GM12878 (cell line): ENCODE results near the gene GPR34. TPM values are rescaled to one million over a fixed set of nuclear protein-coding genes. Genes with fewer than 3 reads are reported as not detected.

ENCODE experiments used
- ATAC-seq: fragments of 200-7000 bp; cut with Tn5 transposase; 3 replicates; pipeline ENCODE4 v1.9.1; 2020; ENCODE audit warnings: mild to moderate bottlenecking, moderate library complexity
- BruUV-seq: library from RNA; stranded (reverse); fragments of 400-500 nt; replicated peaks from 2 replicates; lab custom pipeline; 2021; lab: Mats Ljungman, UMichigan
- CTCF ChIA-PET: fragments of 300-600 bp; sonication (Branson Sonifier 250); formaldehyde crosslinking; extraction: SDS; loops from one replicate; lab custom pipeline; 2021; ENCODE audit warnings: inconsistent platforms; lab: Yijun Ruan, JAX
- POLR2A ChIA-PET: fragments of 350-600 bp; formaldehyde crosslinking; extraction: SDS; loops from one replicate; lab custom pipeline; 2021; ENCODE audit warnings: inconsistent platforms; lab: Charles Lee
- RAD21 ChIA-PET: fragments of 300-600 bp; sonication (Branson Sonifier 250); formaldehyde crosslinking; loops from one replicate; lab custom pipeline; 2023; ENCODE audit warnings: antibody characterized with exemption; ENCODE audit not compliant: unreplicated experiment; lab: Charles Lee
- SMC1A ChIA-PET: fragments of 300-600 bp; sonication (Branson Sonifier 250); formaldehyde crosslinking; loops from one replicate; lab custom pipeline; 2023; ENCODE audit not compliant: unreplicated experiment, uncharacterized antibody; lab: Charles Lee
- DNase-seq: peaks from one replicate; pipeline ENCODE4 v3.0.0-alpha.2; 2011; ENCODE audit warnings: low read depth, low spot score
- FAIRE-seq: peaks from 3 replicates; lab custom pipeline; 2011; peaks lifted over from hg19 to GRCh38; lab: Jason Lieb, UNC
- H2AFZ ChIP-seq: 2 replicates; pipeline ENCODE4 v1.6.0; 2011; ENCODE audit warnings: low read depth, low read length, control low read depth; ENCODE audit not compliant: control insufficient read depth
- H3K27ac ChIP-seq: 2 replicates; pipeline ENCODE4 v1.5.1; 2011; ENCODE audit warnings: control low read depth; ENCODE audit not compliant: control insufficient read depth, insufficient read depth
- H3K27me3 ChIP-seq, 2 experiments: replicated peaks in 1 of 2; 2 replicates each; pipeline versions ENCODE4 v1.6.0 to v1.6.1; 2011; ENCODE audit warnings: low read length in 1 of 2; ENCODE audit not compliant: control insufficient read depth in 2 of 2, insufficient read depth in 2 of 2
- H3K36me3 ChIP-seq, 2 experiments: 2 replicates each; pipeline ENCODE4 v1.5.1; 2011; ENCODE audit warnings: low read length in 1 of 2; ENCODE audit not compliant: control insufficient read depth in 2 of 2, insufficient read depth in 2 of 2
- H3K4me1 ChIP-seq: 2 replicates; pipeline ENCODE4 v1.6.1; 2011; ENCODE audit warnings: mild to moderate bottlenecking, low read length, moderate library complexity, mixed read lengths; ENCODE audit not compliant: control insufficient read depth, insufficient read depth
- H3K4me2 ChIP-seq: 2 replicates; pipeline ENCODE4 v1.6.0; 2011; ENCODE audit warnings: control low read depth; ENCODE audit not compliant: control insufficient read depth, insufficient read depth
- H3K4me3 ChIP-seq: fragments of 200-600 bp; sonication (generic); 2 replicates; pipeline ENCODE4 v1.5.1; 2016
- H3K79me2 ChIP-seq: 2 replicates; pipeline ENCODE4 v1.6.0; 2011; ENCODE audit warnings: low read length; ENCODE audit not compliant: control insufficient read depth, insufficient read depth
- H3K9ac ChIP-seq: 2 replicates; pipeline ENCODE4 v1.8.0; 2011; ENCODE audit warnings: low read length, control low read depth, mixed read lengths; ENCODE audit not compliant: control insufficient read depth, insufficient read depth
- H3K9me3 ChIP-seq: replicated peaks from 3 replicates; pipeline ENCODE4 v1.5.1; 2011; ENCODE audit warnings: mild to moderate bottlenecking, low read length; ENCODE audit not compliant: control insufficient read depth, insufficient read depth
- H4K20me1 ChIP-seq: 2 replicates; pipeline ENCODE4 v1.6.0; 2011; ENCODE audit not compliant: control insufficient read depth, insufficient read depth
- EP300 ChIP-seq, 2 experiments: fragments of 150-350 bp in 1 of 2; IDR thresholded peaks; 2 replicates each; pipeline ENCODE4 v1.6.1; 2011 to 2012; ENCODE audit warnings: low read depth in 2 of 2, low read length in 2 of 2, borderline replicate concordance in 1 of 2, improper control_type of control experiment in 1 of 2, inconsistent platforms in 1 of 2; ENCODE audit not compliant: control insufficient read depth in 1 of 2
- IKZF2 ChIP-seq, 2 experiments: fragments of 450-650 bp; IDR thresholded peaks; 2 replicates each; pipeline ENCODE4 v1.6.1; 2017; ENCODE audit warnings: mild to moderate bottlenecking in 2 of 2, moderate library complexity in 2 of 2
- MTA2 ChIP-seq: fragments of 450-650 bp; IDR thresholded peaks from 2 replicates; pipeline ENCODE4 v1.6.1; 2016; ENCODE audit warnings: low read depth, mild to moderate bottlenecking, moderate library complexity
- MTA3 ChIP-seq: IDR thresholded peaks from 2 replicates; pipeline ENCODE4 v1.6.1; 2012; ENCODE audit warnings: low read length, inconsistent platforms, borderline replicate concordance
- STAT1 ChIP-seq: fragments of 450-650 bp; conservative IDR thresholded peaks from 2 replicates; pipeline ENCODE4 v1.6.1; 2014; ENCODE audit warnings: antibody characterized with exemption, mild to moderate bottlenecking
- TAF1 ChIP-seq: IDR thresholded peaks from 2 replicates; pipeline ENCODE4 v1.6.1; 2011; ENCODE audit warnings: mild to moderate bottlenecking, low read depth, low read length, borderline replicate concordance
- ZNF24 ChIP-seq: fragments of 450-650 bp; IDR thresholded peaks from 2 replicates; pipeline ENCODE4 v1.6.1; 2017; ENCODE audit warnings: antibody characterized with exemption, mild to moderate bottlenecking
- WGBS: methylation state at CpG from one replicate; pipeline ENCODE4 v1.1.6; 2016; ENCODE audit warnings: low lambda C conversion rate; ENCODE audit not compliant: insufficient replicate concordance, insufficient coverage; ENCODE audit errors: missing lambda C conversion rate; 5-methylcytosine and 5-hydroxymethylcytosine counted together
- in situ Hi-C: fragments of 300-500 bp; cut with MboI; formaldehyde crosslinking; loops from 9 replicates; pipeline ENCODE4 v1.14.3; 2018; ENCODE audit warnings: mixed read lengths
- intact Hi-C: fragments of 100-400 bp; cut with micrococcal nuclease; formaldehyde crosslinking; loops from one replicate; pipeline ENCODE4 v1.14.2; 2022; ENCODE audit not compliant: unreplicated experiment
- polyA plus RNA-seq, 11 experiments: library from polyadenylated mRNA; depleted of rRNA in 4 of 11; unstranded in 6 of 11; stranded (reverse) in 5 of 11; fragments of >200 nt; fragmentation: Nextera tagmentation in 4 of 11; fragmentation: Illumina TruSeq in 1 of 11; extraction: Ambion mirVana in 4 of 11; extraction: Trizol in 1 of 11; gene quantifications; 1 replicate in 1 of 11; 2 replicates in 10 of 11; pipeline versions ENCODE4 v1.2.1 to v1.2.3, GENCODE V29; 2011 to 2016; ENCODE audit warnings: inconsistent platforms in 2 of 11, missing spikeins in 2 of 11, low read depth in 1 of 11
- total RNA-seq, 4 experiments: library from RNA; depleted of rRNA in 3 of 4; stranded (reverse); fragments of >200 nt in 3 of 4; fragmentation: Illumina TruSeq in 1 of 4; extraction: Trizol in 1 of 4; gene quantifications; 2 replicates each; pipeline versions ENCODE4 v1.2.1 to v1.2.3, GENCODE V29; 2013 to 2021

The GPR34 gene
- total and polyA plus RNA-seq, 10 of the 15 experiments (the other 5 are each of a cell fraction or from before 2014, with no cell fraction given): 0.12 to 0.84 (median 0.28) TPM; not detected in 1

- H3K4me3 ChIP-seq: no peak overlapping the region
- BruUV-seq: no TSS peak
- no peak for TF ChIP-seq ZNF24
- no peak for TF ChIP-seq MTA2
- no peak for TF ChIP-seq EP300 (IDR thresholded peaks at IDR 0.05; ENCODE audit: borderline replicate concordance in 1 of 2, control insufficient read depth in 1 of 2, low read depth in 2 of 2, low read length in 2 of 2)
- TF ChIP-seq IKZF2 (IDR thresholded peaks at IDR 0.05): no peak
- no peak for TF ChIP-seq TAF1
- TF ChIP-seq STAT1: no peak
- no peak for TF ChIP-seq MTA3
- H2AFZ ChIP-seq: no peak overlapping the region
- no peaks in the 10 kb centered on the region for H3K79me2 ChIP-seq
- POLR2A ChIA-PET: no interaction called here
- H3K27ac ChIP-seq: no peak overlapping the region
- ATAC-seq: no peak
- RAD21 ChIA-PET: no interaction called here
- WGBS: 56% methylated on average over 5 of the region's 5 CpGs
- H3K4me1 ChIP-seq: peaks cover 10% of the 10 kb centered on the region; the same call in 1 of the 2 replicates
- H4K20me1 ChIP-seq: no peaks in the 10 kb centered on the region
- H3K27me3 ChIP-seq: no peaks in the 10 kb centered on the region
- in situ Hi-C loops (no loop called here), intact Hi-C loops (no loop called here)
- CTCF ChIA-PET: no interaction called here
- peaks cover 8% of the 10 kb centered on the region; the same call in 2 of the 3 replicates for H3K9me3 ChIP-seq
- SMC1A ChIA-PET: interaction anchor here (0.6 to 1.8 kb wide), 2 partner anchors 9 to 38 kb away, joined by 3 to 8 read pairs; no protein-coding TSS in a partner anchor
- no peak for DNase-seq
- FAIRE-seq: no peak
- H3K4me2 ChIP-seq: no peak overlapping the region
- no peak overlapping the region for H3K9ac ChIP-seq
- H3K36me3 ChIP-seq: no peaks in the 10 kb centered on the region
Observed at GRCh38 chrX:41716222-41716621, 27.4 kb downstream of the GPR34 start.
